Thoracic aorta (tissue), 2 donors: Measurements from ENCODE around the gene LIMCH1. TPM values are rescaled to one million over a fixed set of nuclear protein-coding genes. Genes with fewer than 3 reads are reported as not detected.
A peak's percentile ranks its signal among the peaks of the same experiment; 100 is the strongest.

ENCODE experiments used
- ATAC-seq: fragments of 150-250 bp; one replicate; pipeline ENCODE4 v1.8.0; 2017; ENCODE audit warnings: low read depth; ENCODE audit not compliant: insufficient number of reproducible peaks, low FRiP score
- DNase-seq: peaks from one replicate; pipeline ENCODE4 v3.0.0-alpha.2; 2020; ENCODE audit warnings: low spot score
- H3K27ac ChIP-seq, 2 donors: fragments of 200-600 bp; sonication (generic); 1 replicate in 1 of 2; 2 replicates in 1 of 2; pipeline ENCODE4 v1.5.1; 2016; ENCODE audit warnings: mild to moderate bottlenecking in 2 of 2, moderate library complexity in 2 of 2
- H3K27me3 ChIP-seq: fragments of 200-600 bp; sonication (generic); replicated peaks from 2 replicates; pipeline ENCODE4 v1.6.0; 2016; ENCODE audit warnings: mild to moderate bottlenecking; ENCODE audit not compliant: insufficient read depth
- H3K36me3 ChIP-seq: fragments of 200-600 bp; sonication (generic); one replicate; pipeline ENCODE4 v1.5.1; 2016
- H3K4me1 ChIP-seq, 2 donors: fragments of 200-600 bp; sonication (generic); 1 replicate in 1 of 2; 2 replicates in 1 of 2; pipeline versions ENCODE4 v1.5.1 to v1.6.0; 2016; ENCODE audit warnings: low read depth in 2 of 2, mild to moderate bottlenecking in 1 of 2; ENCODE audit not compliant: control insufficient read depth in 1 of 2
- H3K4me3 ChIP-seq: fragments of 200-600 bp; sonication (generic); 2 replicates; pipeline ENCODE4 v1.5.1; 2016; ENCODE audit warnings: mild to moderate bottlenecking
- H3K9me3 ChIP-seq: fragments of 200-600 bp; sonication (generic); 2 replicates; pipeline ENCODE4 v1.5.1; 2016
- CTCF ChIP-seq: fragments of 200-600 bp; sonication (generic); IDR thresholded peaks from one replicate; pipeline ENCODE4 v1.5.1; 2019; ENCODE audit warnings: antibody characterized with exemption
- total RNA-seq, 2 donors: library from RNA; depleted of rRNA; stranded (reverse); fragments of >200 nt; gene quantifications; one replicate each; pipeline versions ENCODE4 v1.1.0 to v1.2.3, GENCODE V29; 2016

Gene LIMCH1
- total RNA-seq, 2 donors from 2014 or later: 95.3 to 158 TPM

- DNase-seq: peak; percentile 3
- no peak overlapping the region for H3K4me3 ChIP-seq
- H3K27me3 ChIP-seq: no peaks in the 10 kb centered on the region
- H3K27ac ChIP-seq: peak overlapping the region in 1 of 2 donors; percentile 19
- peaks cover 24 to 88% of the 10 kb centered on the region in 2 donors for H3K4me1 ChIP-seq
- ATAC-seq: peak; percentile 59
- peak; percentile 41 for TF ChIP-seq CTCF
- H3K36me3 ChIP-seq: no peaks in the 10 kb centered on the region
- no peaks in the 10 kb centered on the region for H3K9me3 ChIP-seq
These were observed 32.0 kb downstream of the LIMCH1 start for GRCh38 chr4:41569961-41570360.

DNA sequence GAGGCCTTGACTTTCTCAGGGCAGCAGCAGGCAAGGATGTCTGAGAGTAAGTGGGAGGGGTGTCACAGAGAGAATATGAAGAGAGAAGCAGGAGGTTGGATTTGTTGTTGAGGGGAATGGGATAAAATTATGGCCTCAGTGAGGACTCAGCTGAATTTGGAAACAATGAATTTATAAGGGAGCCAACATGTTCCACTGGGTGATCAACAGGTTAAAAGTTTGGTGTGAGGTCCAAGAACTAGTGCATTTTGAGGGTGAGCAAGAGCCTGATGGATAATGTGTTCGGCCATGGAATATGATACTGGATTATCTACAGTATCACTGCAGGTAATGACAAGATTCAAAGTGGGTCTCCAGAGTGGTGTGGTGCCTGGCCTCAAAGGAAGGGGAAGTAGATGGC lies 33.5 kb downstream of the LIMCH1 start:
- H3K4me3 ChIP-seq: no peak overlapping the region
- H3K27me3 ChIP-seq: no peaks in the 10 kb centered on the region
- TF ChIP-seq CTCF: no peak
- H3K4me1 ChIP-seq: peaks cover 24 to 91% of the 10 kb centered on the region in 2 donors
- no peak for ATAC-seq
- no peak overlapping the region for H3K27ac ChIP-seq
- no peaks in the 10 kb centered on the region for H3K9me3 ChIP-seq
- DNase-seq: no peak
- no peaks in the 10 kb centered on the region for H3K36me3 ChIP-seq

DNA sequence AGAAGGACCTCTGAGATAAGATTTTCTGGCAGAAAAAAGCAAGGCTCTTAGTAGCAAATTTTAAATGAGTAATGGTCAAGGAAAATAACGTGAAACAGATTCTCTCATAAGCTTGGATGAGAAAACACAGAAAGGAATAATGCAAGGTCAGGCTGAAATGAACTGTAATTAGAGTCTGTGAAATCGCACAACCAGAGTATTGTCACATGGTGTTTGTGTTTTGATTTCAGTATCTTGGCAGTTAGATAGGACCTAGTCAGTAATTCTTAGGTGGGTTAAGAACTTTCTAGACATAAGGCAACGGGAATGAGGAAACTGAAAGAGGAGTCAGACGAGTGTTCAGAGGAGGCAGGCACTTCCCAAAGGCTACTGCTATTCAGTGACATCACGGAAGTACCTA lies 34.6 kb downstream of the LIMCH1 start:
- peaks cover 20 to 80% of the 10 kb centered on the region in 2 donors for H3K4me1 ChIP-seq
- H3K27ac ChIP-seq: no peak overlapping the region
- H3K27me3 ChIP-seq: no peaks in the 10 kb centered on the region
- TF ChIP-seq CTCF: no peak
- H3K36me3 ChIP-seq: no peaks in the 10 kb centered on the region
- peak overlapping the region; percentile 30 for H3K4me3 ChIP-seq
- no peaks in the 10 kb centered on the region for H3K9me3 ChIP-seq
- ATAC-seq: no peak
- DNase-seq: no peak

GRCh38 chr4:41572956-41573355 lies 35.0 kb downstream of the LIMCH1 start:
- Histone ChIP-seq H3K4me3 (peak overlapping the region; percentile 30), H3K36me3 (no peaks in the 10 kb centered on the region), H3K27me3 (no peaks in the 10 kb centered on the region), H3K9me3 (no peaks in the 10 kb centered on the region), H3K27ac (no peak overlapping the region), H3K4me1 (peaks cover 20 to 76% of the 10 kb centered on the region in 2 donors)
- no peak for TF ChIP-seq CTCF
- ATAC-seq (no peak), DNase-seq (no peak)

- DNase-seq (no peak), ATAC-seq (no peak)
- H3K36me3 ChIP-seq: no peaks in the 10 kb centered on the region
- no peak overlapping the region for H3K4me3 ChIP-seq
- H3K27ac ChIP-seq: no peak overlapping the region
- H3K9me3 ChIP-seq: no peaks in the 10 kb centered on the region
- peaks cover 20 to 70% of the 10 kb centered on the region in 2 donors for H3K4me1 ChIP-seq
- TF ChIP-seq CTCF: no peak
- no peaks in the 10 kb centered on the region for H3K27me3 ChIP-seq
These were observed 35.6 kb downstream of the LIMCH1 start for GRCh38 chr4:41573502-41574001.
